ENCODE data around the gene LARGE1. TPM values are rescaled to one million over a fixed set of nuclear protein-coding genes. Genes with fewer than 3 reads are reported as not detected.

LARGE1 gene
- total and polyA plus RNA-seq, 2 of the 13 experiments (the other 11 are each of a cell fraction or from before 2014, with no cell fraction given) = 8.4 to 11.0 TPM

DNA sequence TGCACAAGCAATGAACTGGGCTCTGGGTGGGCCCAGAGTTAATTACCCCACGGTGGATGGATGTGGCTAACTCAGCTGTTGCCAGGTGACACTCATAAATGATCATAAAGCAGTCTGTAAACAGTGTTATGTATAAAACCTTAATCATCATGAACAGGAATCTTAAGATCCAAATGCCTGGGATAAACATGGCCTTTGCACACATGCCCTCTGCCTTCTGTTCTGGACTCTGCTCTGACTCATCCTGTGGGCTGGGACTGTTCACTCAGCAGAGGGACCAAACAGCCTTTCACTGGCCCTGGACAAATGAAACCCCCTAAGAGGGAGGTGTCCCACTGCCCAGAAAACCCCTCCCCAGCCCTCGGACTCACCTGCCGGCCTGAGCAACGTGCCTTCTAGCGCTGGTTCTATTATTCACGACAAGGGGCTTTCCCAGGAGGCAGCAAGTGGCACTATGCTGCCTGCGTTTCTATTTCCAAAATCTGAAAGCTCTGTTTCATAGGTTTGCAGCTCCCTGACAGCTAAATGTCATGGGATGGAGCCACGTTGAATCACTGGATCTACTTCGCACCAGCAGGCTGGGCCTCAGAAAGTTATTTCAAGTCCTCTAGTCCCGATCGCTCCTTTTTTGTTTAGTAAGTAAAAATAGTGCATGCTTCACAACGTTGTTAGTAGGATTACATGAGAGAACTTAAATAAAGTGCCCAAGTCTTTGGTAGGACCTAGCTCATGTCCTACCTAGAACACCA lies 53.0 kb downstream of the LARGE1 start (continued):
- TF ChIP-seq, protein P1, sequence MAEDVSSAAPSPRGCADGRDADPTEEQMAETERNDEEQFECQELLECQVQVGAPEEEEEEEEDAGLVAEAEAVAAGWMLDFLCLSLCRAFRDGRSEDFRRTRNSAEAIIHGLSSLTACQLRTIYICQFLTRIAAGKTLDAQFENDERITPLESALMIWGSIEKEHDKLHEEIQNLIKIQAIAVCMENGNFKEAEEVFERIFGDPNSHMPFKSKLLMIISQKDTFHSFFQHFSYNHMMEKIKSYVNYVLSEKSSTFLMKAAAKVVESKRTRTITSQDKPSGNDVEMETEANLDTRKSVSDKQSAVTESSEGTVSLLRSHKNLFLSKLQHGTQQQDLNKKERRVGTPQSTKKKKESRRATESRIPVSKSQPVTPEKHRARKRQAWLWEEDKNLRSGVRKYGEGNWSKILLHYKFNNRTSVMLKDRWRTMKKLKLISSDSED (CRISPR knock-in tag; IDR thresholded peaks at IDR 0.05) = no peak
- no peak for TF ChIP-seq ZNF274 (CRISPR knock-in tag; IDR thresholded peaks at IDR 0.05)
- no peak for TF ChIP-seq SIX1 (CRISPR knock-in tag; IDR thresholded peaks at IDR 0.05; ENCODE audit: borderline replicate concordance)
- peak; percentile 84 for TF ChIP-seq FOSL2 (CRISPR knock-in tag; IDR thresholded peaks at IDR 0.05)
- TF ChIP-seq ZNF75D (CRISPR knock-in tag; IDR thresholded peaks at IDR 0.05; ENCODE audit: borderline replicate concordance) = no peak
- TF ChIP-seq PITX1 (CRISPR knock-in tag; IDR thresholded peaks at IDR 0.05) = no peak; the same call in 1 of the 2 replicates
- no peak for TF ChIP-seq TCF7 (IDR thresholded peaks at IDR 0.05; ENCODE audit: low read depth)
- TF ChIP-seq ZNF687 (CRISPR knock-in tag; IDR thresholded peaks at IDR 0.05) = peak; percentile 29
- TF ChIP-seq SMAD9 (CRISPR knock-in tag; IDR thresholded peaks at IDR 0.05) = no peak
- TF ChIP-seq, protein P2, sequence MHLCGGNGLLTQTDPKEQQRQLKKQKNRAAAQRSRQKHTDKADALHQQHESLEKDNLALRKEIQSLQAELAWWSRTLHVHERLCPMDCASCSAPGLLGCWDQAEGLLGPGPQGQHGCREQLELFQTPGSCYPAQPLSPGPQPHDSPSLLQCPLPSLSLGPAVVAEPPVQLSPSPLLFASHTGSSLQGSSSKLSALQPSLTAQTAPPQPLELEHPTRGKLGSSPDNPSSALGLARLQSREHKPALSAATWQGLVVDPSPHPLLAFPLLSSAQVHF (CRISPR knock-in tag; IDR thresholded peaks at IDR 0.05) = no peak
- TF ChIP-seq ZNF530 (CRISPR knock-in tag; IDR thresholded peaks at IDR 0.05; ENCODE audit: low read depth) = no peak
- TF ChIP-seq, protein P3, sequence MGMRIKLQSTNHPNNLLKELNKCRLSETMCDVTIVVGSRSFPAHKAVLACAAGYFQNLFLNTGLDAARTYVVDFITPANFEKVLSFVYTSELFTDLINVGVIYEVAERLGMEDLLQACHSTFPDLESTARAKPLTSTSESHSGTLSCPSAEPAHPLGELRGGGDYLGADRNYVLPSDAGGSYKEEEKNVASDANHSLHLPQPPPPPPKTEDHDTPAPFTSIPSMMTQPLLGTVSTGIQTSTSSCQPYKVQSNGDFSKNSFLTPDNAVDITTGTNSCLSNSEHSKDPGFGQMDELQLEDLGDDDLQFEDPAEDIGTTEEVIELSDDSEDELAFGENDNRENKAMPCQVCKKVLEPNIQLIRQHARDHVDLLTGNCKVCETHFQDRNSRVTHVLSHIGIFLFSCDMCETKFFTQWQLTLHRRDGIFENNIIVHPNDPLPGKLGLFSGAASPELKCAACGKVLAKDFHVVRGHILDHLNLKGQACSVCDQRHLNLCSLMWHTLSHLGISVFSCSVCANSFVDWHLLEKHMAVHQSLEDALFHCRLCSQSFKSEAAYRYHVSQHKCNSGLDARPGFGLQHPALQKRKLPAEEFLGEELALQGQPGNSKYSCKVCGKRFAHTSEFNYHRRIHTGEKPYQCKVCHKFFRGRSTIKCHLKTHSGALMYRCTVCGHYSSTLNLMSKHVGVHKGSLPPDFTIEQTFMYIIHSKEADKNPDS (CRISPR knock-in tag; IDR thresholded peaks at IDR 0.05) = no peak
- TF ChIP-seq MEF2D (CRISPR knock-in tag; IDR thresholded peaks at IDR 0.05) = no peak
- no peak for TF ChIP-seq ZNF883 (CRISPR knock-in tag; IDR thresholded peaks at IDR 0.05; ENCODE audit: not compliant biosample characterization)
- peak; percentile 32; the same call in 1 of the 2 replicates for TF ChIP-seq RFX1 (IDR thresholded peaks at IDR 0.05)
- TF ChIP-seq PHF8 (CRISPR knock-in tag; IDR thresholded peaks at IDR 0.05) = no peak
- TF ChIP-seq ZNF337 (CRISPR knock-in tag; IDR thresholded peaks at IDR 0.05; ENCODE audit: borderline replicate concordance, low read depth) = no peak
- TF ChIP-seq PAX8 (CRISPR knock-in tag; IDR thresholded peaks at IDR 0.05; ENCODE audit: borderline replicate concordance) = no peak
- no peak for TF ChIP-seq HOXA5 (CRISPR knock-in tag; IDR thresholded peaks at IDR 0.05)
- no peak for TF ChIP-seq ZNF619 (CRISPR knock-in tag; IDR thresholded peaks at IDR 0.05)
